ENCODE data around the gene ZNF670.
"Not testable (repeated sequence)": the region's sequence is repeated elsewhere in the genome, so short reads cannot be mapped to it uniquely, and the experiment has no call there.

Gene ZNF670

DNA sequence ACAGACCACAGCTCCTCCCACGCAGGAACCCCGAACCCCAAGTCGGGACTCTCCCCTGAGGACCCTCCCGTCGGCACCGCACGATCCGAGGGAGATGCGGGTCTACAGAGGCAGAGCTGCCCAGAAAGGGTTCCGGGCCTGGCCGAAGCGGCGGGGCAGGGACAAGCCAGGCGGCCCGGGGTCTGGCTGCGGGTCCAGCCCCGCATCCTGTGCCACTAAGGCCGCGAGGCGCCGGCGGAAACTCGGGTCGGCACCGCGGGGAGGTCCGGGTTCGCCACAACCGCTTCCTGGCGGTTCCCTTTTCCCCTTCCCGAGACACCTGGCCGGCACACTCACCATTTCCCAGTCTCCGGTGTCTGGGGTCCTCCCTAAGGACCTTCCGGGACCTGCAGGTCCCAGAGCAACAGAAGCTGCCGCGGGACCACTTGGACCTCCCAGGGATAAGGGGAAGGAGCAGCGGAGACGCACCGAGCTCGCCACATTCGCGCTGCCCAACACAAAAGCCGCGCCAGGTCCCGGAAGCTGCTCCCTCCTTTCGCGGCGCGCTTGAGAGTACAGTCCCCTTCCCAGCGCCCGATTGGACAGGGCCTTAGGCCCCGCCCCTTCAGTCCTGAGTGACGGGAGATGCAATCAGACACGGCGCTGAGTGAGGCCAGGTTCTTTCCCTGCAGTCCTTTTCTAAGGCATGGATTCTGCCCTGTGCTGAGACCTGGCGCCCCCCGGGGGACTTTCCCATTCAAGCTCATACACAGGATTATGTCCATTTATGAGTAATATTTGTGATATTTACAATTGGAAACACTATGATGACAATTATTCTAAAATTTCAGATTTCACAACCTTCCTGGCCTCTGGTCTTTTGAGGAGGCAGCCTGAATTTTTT is at the start of gene ZNF670:
Gene ZNF670 (minus strand): TSS at position 554 of the 883 bp plus-strand sequence. CDS start 215 bp downstream, at position 339.
- DNase-seq (ENCODE audit: low spot score), result peak; percentile 86

DNA sequence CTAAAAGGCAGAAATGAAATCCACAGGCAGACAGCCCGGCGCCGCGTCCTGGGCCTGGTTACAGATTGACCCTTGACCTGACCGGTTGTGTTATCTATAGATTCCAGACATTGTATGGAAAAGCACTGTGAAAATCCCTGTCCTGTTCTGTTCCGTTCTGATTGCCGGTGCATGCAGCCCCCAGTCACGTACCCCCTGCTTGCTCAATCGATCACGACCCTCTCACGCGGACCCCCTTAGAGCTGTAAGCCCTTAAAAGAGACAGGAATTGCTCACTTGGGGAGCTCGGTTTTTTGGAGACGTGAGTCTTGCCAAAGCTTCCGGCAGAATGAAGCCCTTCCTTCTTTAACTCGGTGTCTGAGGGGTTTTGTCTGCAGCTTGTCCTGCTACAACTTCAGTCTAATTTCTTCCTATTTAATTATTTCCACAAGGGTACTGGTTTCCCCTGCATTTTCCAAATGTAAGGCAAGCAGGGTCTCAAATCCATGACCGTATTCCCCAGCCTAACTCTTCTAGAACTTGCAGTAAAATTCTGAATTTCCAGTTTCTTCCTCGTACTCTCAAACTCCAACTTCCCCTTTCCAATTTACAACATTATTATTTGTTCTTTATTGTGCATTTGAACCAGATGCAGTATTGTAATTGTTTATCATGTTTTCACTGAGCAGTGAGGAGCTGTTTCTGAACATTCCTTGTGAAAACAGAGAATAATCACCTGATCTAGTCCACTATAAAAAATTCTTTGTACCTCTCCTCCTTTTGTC is 49.1 kb upstream of the ZNF670 start:
- not testable (repeated sequence) for DNase-seq (ENCODE audit: low spot score)

GRCh38 chr1:247126601-247127000 is 48.0 kb upstream of the ZNF670 start:
- not testable (repeated sequence) for DNase-seq (ENCODE audit: low spot score)

GRCh38 chr1:247126166-247126565 is 47.6 kb upstream of the ZNF670 start:
- DNase-seq (ENCODE audit: low spot score), result not testable (repeated sequence)

DNA sequence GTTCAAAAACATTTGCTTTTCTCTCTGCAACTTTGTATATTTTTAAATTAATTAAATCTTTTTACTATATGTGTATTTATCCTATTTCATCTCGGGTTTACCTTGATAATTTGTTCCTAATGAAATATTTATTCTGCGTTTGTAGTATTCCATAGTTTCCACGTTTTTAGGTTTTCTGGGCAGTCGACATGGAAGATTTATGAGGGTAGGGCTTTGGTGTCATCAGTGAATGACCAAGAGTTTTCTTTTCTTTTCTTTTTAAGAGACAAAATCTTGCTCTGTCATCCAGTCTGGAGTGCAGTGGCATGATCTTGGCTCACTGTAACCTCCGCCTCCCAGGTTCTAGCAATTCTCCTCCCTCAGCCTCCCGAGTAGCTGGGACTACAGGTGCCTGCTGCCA is 42.8 kb upstream of the ZNF670 start:
- no peak for DNase-seq (ENCODE audit: low spot score)

GRCh38 chr1:247120408-247120668 is 41.7 kb upstream of the ZNF670 start:
- DNase-seq (ENCODE audit: low spot score), result not testable (repeated sequence)

DNA sequence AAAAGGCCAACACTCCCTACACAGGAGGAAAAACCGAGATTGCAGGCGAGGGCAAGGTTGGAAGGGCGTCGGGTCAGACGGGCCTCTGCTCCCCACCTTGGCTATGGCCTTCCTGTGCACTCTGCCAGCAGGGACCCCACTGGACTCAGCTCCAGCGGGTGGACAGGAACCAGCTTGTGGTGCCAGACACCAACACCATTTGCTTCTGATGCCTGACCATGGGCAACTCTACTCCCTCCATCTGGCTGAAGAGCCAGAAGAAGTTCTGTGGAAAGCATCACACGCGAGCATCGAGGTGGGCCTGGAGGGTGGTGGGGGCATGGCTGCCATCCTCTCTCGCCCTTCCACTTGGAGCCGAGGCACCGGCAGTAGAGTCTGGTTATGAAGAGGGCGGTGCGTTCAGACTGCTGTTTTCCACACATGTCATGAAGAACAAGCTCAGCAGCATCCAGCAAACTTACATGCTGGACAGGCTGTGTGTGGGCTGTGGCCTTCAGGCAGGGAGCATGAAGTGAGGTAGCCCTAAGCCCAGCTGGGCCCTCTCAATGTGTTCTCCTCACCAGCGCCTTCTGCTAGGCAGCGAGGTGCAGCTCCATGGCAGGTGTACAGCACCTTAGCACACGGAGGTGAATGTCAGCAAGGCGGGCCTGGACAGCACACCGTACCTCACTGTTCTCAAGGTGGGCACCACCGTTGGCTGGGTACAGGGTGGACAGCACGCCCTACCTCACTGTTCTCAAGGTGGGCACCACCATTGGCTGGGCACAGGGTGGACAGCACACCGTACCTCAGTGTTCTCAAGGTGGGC is 41.2 kb upstream of the ZNF670 start:
- DNase-seq (ENCODE audit: low spot score), result no peak

- DNase-seq (ENCODE audit: low spot score), result no peak
These were observed 40.4 kb upstream of the ZNF670 start for GRCh38 chr1:247118946-247119446.

- DNase-seq (ENCODE audit: low spot score), result no peak
These were observed 36.9 kb upstream of the ZNF670 start for GRCh38 chr1:247115545-247115944.

DNA sequence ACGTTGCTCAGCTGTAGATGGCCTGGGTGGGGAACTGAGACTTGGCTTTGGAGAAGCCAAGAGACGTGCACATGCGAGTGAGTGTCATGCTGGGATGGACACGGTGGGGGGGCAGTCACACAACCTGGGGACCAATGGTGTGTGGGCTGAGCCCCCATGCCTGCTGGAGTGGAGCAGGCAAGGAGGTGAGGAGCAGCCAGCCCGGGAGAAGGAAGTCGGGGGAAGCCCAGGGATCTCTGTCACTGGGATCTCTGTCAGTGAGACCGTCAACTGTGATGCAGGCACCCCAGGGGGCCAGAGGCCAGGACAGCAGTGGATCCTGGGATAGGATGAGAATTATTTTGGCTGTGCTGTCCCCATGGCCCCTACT is 36.5 kb upstream of the ZNF670 start:
- DNase-seq (ENCODE audit: low spot score), result no peak

GRCh38 chr1:247114351-247115140 is 35.9 kb upstream of the ZNF670 start:
- no peak for DNase-seq (ENCODE audit: low spot score)

- DNase-seq (ENCODE audit: low spot score), result no peak
These were observed 35.2 kb upstream of the ZNF670 start for GRCh38 chr1:247113733-247114271.

GRCh38 chr1:247113094-247113497 is 34.5 kb upstream of the ZNF670 start:
- DNase-seq (ENCODE audit: low spot score), result no peak

- DNase-seq (ENCODE audit: low spot score), result no peak
These were observed 33.8 kb upstream of the ZNF670 start for GRCh38 chr1:247112479-247112781.

DNA sequence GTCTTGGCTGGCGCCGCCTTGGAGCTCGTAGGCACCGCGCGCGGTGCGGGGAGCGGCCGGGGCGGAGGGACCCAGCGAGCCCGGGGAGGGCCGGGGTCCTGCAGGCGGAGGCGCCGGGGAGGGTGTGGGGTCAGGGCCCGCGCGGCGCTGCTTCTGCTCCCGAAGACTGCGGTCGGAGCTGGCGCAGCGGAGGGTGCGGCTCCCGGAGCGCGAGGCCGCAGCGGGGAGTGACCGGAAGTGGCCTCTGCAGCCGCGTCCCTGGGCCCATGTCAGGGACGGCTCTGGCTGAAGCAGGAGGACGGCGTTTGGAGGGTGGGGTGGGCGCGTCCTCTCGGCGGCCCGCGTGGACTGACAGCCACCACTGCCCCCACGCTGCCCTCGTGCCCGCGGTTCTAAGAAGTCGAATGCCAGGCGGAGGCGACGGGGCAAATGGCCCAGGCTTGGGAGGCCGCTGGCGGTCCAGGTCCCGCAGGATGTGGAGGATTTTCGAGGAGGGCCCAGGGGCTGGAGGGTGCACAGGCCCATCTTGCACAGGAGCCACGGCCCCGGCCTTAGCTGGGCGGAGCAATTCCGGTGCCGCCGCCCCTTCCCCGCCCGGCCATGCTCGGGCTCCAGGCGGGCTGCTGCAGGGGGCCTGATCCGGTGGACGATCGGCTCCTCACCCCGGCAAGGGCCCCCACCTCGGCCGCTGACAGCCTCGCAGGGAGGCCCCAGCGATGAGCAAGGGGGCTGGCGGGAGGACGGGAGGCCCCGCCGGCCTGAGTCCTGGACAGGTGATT is 33.3 kb upstream of the ZNF670 start:
- no peak for DNase-seq (ENCODE audit: low spot score)

DNA sequence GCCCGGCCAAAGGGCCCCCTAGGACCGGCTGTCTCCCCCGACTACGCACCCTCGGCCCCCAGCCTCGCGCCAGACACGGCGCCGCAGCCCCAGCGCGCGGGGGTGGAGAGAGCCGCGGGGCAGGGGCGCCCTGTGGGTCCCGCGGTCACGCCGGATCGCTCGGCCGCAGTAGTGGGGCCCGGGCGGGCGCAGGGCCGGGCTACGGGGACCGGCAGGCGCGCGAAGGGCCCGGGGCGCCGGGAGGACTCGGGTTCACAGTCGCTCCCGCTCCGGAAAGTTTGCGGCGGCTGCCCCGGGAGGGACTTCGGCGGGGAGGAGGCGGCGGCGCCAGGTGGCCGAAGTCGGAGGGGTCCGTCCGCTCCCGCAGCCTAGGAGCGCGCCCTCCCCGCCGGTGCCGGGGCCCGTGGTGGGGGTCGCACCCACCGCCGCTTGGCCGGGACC is 32.7 kb upstream of the ZNF670 start:
- no peak for DNase-seq (ENCODE audit: low spot score)

GRCh38 chr1:247110627-247111258 is 32.1 kb upstream of the ZNF670 start:
- no peak for DNase-seq (ENCODE audit: low spot score)

- no peak for DNase-seq (ENCODE audit: low spot score)
These were observed 29.1 kb upstream of the ZNF670 start for GRCh38 chr1:247107694-247108093.

GRCh38 chr1:247105966-247106365 is 27.4 kb upstream of the ZNF670 start:
- DNase-seq (ENCODE audit: low spot score), result no peak

- DNase-seq (ENCODE audit: low spot score), result no peak
These were observed 26.4 kb upstream of the ZNF670 start for GRCh38 chr1:247104965-247105364.
